MCF 10A (cell line): ENCODE results near the gene DCP2. TPM values are rescaled to one million over a fixed set of nuclear protein-coding genes. Genes with fewer than 3 reads are reported as not detected.

ENCODE experiments used
- BruUV-seq: library from RNA; stranded (reverse); fragments of 400-500 nt; replicated peaks from 2 replicates; lab custom pipeline; 2021; lab: Mats Ljungman, UMichigan
- CTCF ChIA-PET: fragments of 300-600 bp; sonication (Branson Sonifier 250); formaldehyde crosslinking; extraction: SDS; loops from one replicate; lab custom pipeline; 2021; ENCODE audit warnings: antibody characterized with exemption, inconsistent platforms; lab: Yijun Ruan, JAX
- POLR2A ChIA-PET: fragments of 300-600, 350-650 bp; sonication (Branson Sonifier 250); formaldehyde crosslinking; extraction: SDS; loops from one replicate; lab custom pipeline; 2020; ENCODE audit warnings: antibody characterized with exemption, inconsistent platforms; lab: Yijun Ruan, JAX
- DNase-seq: peaks from one replicate; pipeline ENCODE4 v3.0.0-alpha.2; 2018; ENCODE audit not compliant: unreplicated experiment
- H3K27ac Mint-ChIP-seq: one replicate; pipeline ENCODE4 v1.8.0; 2022; ENCODE audit warnings: mild to moderate bottlenecking, low read depth, mixed read lengths; ENCODE audit not compliant: unreplicated experiment
- H3K27me3 Mint-ChIP-seq: one replicate; pipeline ENCODE4 v1.8.0; 2022; ENCODE audit warnings: mixed read lengths; ENCODE audit not compliant: insufficient read depth, unreplicated experiment
- H3K36me3 Mint-ChIP-seq: one replicate; pipeline ENCODE4 v1.8.0; 2022; ENCODE audit warnings: mild to moderate bottlenecking, moderate library complexity, mixed read lengths; ENCODE audit not compliant: insufficient read depth, unreplicated experiment
- H3K4me1 Mint-ChIP-seq: one replicate; pipeline ENCODE4 v1.8.0; 2022; ENCODE audit warnings: mixed read lengths; ENCODE audit not compliant: insufficient read depth, unreplicated experiment
- H3K4me3 Mint-ChIP-seq: one replicate; pipeline ENCODE4 v1.8.0; 2022; ENCODE audit warnings: mild to moderate bottlenecking, moderate library complexity, mixed read lengths; ENCODE audit not compliant: unreplicated experiment
- H3K9me3 Mint-ChIP-seq: one replicate; pipeline ENCODE4 v1.8.0; 2022; ENCODE audit warnings: mixed read lengths; ENCODE audit not compliant: unreplicated experiment
- CTCF ChIP-seq: fragments of 200-600 bp; IDR thresholded peaks from one replicate; pipeline ENCODE4 v1.8.0; 2022; ENCODE audit warnings: antibody characterized with exemption, mild to moderate bottlenecking; ENCODE audit not compliant: unreplicated experiment
- intact Hi-C: fragments of 100-400 bp; cut with micrococcal nuclease; formaldehyde crosslinking; loops from 2 replicates; pipeline ENCODE4 v1.14.1; 2022
- total RNA-seq: library from RNA; stranded (reverse); gene quantifications from 2 replicates; pipeline ENCODE4 v1.2.3, GENCODE V29; 2022

Gene DCP2
- total RNA-seq, 1 experiment from 2014 or later: 34.1 TPM

- H3K4me1 Mint-ChIP-seq: peaks cover 10% of the 10 kb centered on the region
- ChIA-PET CTCF (interaction anchor here (0.7 to 1.5 kb wide), 3 partner anchors 22 to 496 kb away, joined by 3 to 7 read pairs (median 3); no protein-coding TSS in a partner anchor), POLR2A (interaction anchor here (1.2 kb wide), 1 partner anchor 277 kb away, joined by 5 read pairs; no protein-coding TSS in a partner anchor)
- H3K9me3 Mint-ChIP-seq: no peaks in the 10 kb centered on the region
- DNase-seq: no peak
- no peaks in the 10 kb centered on the region for H3K27me3 Mint-ChIP-seq
- no TSS peak for BruUV-seq
- intact Hi-C loops: no loop called here
- H3K36me3 Mint-ChIP-seq: peaks cover 58% of the 10 kb centered on the region
- no peak overlapping the region for H3K27ac Mint-ChIP-seq
- H3K4me3 Mint-ChIP-seq: no peak overlapping the region
- TF ChIP-seq CTCF: no peak
Measured at GRCh38 chr5:113017881-113018635, 41.5 kb downstream of the DCP2 start.

- Mint-ChIP-seq H3K4me3 (peak overlapping the region; percentile 14), H3K9me3 (no peaks in the 10 kb centered on the region), H3K27ac (peak overlapping the region; percentile 75), H3K36me3 (peaks cover 61% of the 10 kb centered on the region), H3K4me1 (peaks cover 10% of the 10 kb centered on the region), H3K27me3 (no peaks in the 10 kb centered on the region)
- intact Hi-C loops: no loop called here
- TF ChIP-seq CTCF: no peak
- peak; percentile 64 for DNase-seq
- POLR2A ChIA-PET: interaction anchor here (0.7 to 1.0 kb wide), 3 partner anchors 9 to 15 kb away, joined by 3 to 5 read pairs (median 4); no protein-coding TSS in a partner anchor
- CTCF ChIA-PET: interaction anchor here (0.5 to 1.4 kb wide), 5 partner anchors 14 to 716 kb away, joined by 3 to 10 read pairs (median 3); no protein-coding TSS in a partner anchor
- BruUV-seq: TSS peak; percentile 16
Measured at GRCh38 chr5:113020461-113021273, 44.1 kb downstream of the DCP2 start.

DNA sequence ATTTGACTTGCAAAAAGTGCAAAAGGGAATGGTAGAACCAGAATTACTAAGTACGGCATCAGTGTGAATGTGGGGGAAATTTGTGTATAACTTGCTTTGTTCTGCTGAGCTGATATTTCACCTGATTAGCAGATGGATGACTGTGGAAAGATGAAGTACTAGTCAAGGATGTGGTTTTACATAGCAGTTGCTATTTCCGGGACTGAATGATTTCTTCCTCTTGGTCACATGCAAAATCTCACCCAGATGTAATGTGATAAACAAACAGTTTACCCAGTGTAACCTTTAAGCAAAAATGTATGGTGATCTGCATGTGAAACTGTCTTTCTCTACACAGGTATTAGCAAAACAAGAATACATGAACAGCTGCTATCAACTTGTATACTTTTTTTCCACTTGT lies 46.1 kb downstream of the DCP2 start:
- no TSS peak for BruUV-seq
- CTCF ChIA-PET: interaction anchor here (0.7 to 1.5 kb wide), 5 partner anchors 26 to 584 kb away, joined by 3 to 7 read pairs (median 3); no protein-coding TSS in a partner anchor
- peaks cover 10% of the 10 kb centered on the region for H3K4me1 Mint-ChIP-seq

More for the DNA sequence above, 46.1 kb downstream of the DCP2 start:
- intact Hi-C loops: no loop called here
- Mint-ChIP-seq H3K4me3 (no peak overlapping the region), H3K27me3 (no peaks in the 10 kb centered on the region), H3K36me3 (peaks cover 68% of the 10 kb centered on the region), H3K27ac (no peak overlapping the region), H3K9me3 (no peaks in the 10 kb centered on the region)
- DNase-seq: no peak
- POLR2A ChIA-PET: interaction anchor here (0.9 kb wide), 1 partner anchor 9 kb away, joined by 3 read pairs; no protein-coding TSS in a partner anchor
- TF ChIP-seq CTCF: no peak
